ENCODE data around the gene MIAT.

GRCh38 chr22:26651815-26652214 lies 5.6 kb upstream of the MIAT start:
- TF ChIP-seq, protein P1, sequence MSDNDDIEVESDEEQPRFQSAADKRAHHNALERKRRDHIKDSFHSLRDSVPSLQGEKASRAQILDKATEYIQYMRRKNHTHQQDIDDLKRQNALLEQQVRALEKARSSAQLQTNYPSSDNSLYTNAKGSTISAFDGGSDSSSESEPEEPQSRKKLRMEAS (IDR thresholded peaks at IDR 0.05) = no peak
- TF ChIP-seq SP2 (IDR thresholded peaks at IDR 0.05; ENCODE audit: low read length) (no peak), NRF1 (IDR thresholded peaks at IDR 0.05; ENCODE audit: low read depth, low read length) (no peak), ATF3 (IDR thresholded peaks at IDR 0.05; ENCODE audit: insufficient read depth, low read depth, low read length) (no peak), JUND (IDR thresholded peaks at IDR 0.05; ENCODE audit: low read length) (no peak), SIRT6 (IDR thresholded peaks at IDR 0.05; ENCODE audit: low read length) (no peak), BCL11A (IDR thresholded peaks at IDR 0.05; ENCODE audit: low read depth in 2 of 2, low read length in 2 of 2) (no peak), POLR2A (IDR thresholded peaks at IDR 0.05; ENCODE audit: control extremely low read depth in 1 of 2, low read depth in 2 of 2, low read length in 2 of 2) (no peak)
- TF ChIP-seq, protein P2, sequence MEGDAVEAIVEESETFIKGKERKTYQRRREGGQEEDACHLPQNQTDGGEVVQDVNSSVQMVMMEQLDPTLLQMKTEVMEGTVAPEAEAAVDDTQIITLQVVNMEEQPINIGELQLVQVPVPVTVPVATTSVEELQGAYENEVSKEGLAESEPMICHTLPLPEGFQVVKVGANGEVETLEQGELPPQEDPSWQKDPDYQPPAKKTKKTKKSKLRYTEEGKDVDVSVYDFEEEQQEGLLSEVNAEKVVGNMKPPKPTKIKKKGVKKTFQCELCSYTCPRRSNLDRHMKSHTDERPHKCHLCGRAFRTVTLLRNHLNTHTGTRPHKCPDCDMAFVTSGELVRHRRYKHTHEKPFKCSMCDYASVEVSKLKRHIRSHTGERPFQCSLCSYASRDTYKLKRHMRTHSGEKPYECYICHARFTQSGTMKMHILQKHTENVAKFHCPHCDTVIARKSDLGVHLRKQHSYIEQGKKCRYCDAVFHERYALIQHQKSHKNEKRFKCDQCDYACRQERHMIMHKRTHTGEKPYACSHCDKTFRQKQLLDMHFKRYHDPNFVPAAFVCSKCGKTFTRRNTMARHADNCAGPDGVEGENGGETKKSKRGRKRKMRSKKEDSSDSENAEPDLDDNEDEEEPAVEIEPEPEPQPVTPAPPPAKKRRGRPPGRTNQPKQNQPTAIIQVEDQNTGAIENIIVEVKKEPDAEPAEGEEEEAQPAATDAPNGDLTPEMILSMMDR (IDR thresholded peaks at IDR 0.05; ENCODE audit: control extremely low read depth in 1 of 3, insufficient read depth in 1 of 3, low read depth in 1 of 3, low read length in 3 of 3) = no peak

All from H1 (cell line).